Measurements from ENCODE around the gene SIK2.
"Not testable (repeated sequence)": the region's sequence is repeated elsewhere in the genome, so short reads cannot be mapped to it uniquely, and the experiment has no call there.

The SIK2 gene

DNA sequence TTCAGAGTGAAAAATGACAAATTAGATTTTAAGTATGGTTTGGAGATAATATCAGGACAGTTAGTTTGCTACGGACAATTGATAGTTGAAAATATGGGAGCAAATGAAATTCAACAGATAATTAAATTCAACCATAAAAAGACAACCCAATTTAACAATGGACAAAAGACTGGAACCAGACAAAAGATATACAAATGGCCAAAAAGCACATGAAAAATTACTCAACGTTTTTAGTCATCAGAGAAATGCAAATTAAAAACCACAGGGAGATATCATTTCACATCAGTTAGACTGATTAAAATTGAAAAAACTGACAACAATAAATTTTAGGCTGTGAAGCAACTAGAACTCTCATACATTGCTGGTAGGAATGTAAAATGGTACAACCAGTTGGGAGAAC is 27.2 kb downstream of the SIK2 start:
- DNase-seq: no peak

DNA sequence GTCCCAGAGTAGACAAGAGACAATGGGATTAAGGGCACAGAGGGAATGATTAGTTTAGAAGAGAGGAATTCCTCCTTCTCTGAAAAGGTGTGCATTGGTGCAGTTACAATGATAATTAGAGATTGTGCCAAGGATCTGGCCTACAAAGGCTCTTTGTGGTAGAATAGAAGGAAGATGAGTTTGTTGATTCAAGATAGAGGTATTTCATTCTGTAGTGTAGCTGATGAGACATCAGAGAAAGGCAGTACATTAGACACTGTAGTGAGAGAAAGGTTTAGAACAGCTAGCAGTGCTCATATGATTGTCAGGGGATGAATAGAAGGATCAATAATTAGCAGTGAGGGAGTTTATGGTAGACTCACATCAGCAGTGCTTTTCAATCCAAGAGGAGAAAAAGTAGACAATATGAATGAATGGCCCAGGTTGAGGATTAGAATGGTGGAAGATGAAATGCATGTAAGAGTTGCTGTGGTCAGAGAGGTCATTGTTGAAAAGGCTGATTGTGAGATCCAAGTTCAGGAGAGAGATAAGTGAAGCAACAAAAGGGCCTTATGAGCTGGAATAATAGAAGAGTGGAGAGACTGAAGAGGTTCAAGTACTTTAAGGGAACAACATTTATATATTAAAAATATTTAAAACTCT is 28.9 kb downstream of the SIK2 start:
- peak; percentile 27 for DNase-seq

DNA sequence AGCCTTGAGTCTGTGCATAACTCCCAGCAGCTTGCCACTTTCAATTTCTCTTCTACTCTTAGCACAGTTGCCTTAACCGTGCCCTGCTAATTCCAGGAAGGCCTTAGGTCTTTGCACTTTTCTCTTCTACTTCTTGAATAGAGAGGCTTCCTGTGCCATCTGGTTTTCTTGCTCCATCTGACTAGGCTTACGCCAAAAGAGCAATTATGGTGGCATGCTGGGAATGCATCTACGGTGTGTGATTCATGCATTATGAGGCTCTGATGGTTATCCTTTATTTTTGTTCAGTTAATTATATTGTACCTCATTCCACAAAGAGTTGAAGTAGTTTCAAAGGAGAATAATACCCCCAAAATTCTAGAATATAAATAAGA is 29.4 kb downstream of the SIK2 start:
- peak; percentile 84 for DNase-seq

DNA sequence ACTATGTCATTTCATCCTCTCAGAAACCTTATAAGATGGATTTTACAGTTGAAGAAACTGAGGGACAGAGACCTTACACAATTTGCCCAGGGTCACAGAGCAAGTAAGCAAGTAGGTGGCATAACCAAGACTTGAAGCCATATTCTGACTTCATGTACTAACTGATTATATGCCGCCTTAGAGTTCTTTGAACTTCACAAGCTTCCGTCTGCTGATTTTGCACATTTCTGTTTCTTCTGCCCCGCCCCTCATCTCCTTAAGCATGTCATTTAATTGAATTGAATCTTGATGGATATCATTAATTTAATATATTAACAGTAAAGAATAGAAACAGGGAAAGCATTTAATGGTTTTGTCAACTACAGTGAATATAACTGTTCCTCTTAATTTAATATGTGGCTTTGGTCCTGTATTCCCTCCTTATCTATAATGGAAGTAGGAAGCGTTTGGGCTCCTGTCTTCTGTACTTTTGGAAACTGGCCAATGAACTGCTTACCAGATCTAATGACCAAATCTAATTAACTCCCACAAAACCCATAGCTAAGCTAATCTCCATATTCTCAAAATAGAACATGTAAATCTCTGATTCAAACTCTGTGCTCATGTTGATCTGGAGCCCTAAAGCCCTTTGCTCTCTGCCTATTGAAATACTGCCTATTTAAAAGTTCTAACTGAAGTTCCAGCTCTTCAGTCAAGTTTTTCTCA is 30.4 kb downstream of the SIK2 start:
- no peak for DNase-seq

DNA sequence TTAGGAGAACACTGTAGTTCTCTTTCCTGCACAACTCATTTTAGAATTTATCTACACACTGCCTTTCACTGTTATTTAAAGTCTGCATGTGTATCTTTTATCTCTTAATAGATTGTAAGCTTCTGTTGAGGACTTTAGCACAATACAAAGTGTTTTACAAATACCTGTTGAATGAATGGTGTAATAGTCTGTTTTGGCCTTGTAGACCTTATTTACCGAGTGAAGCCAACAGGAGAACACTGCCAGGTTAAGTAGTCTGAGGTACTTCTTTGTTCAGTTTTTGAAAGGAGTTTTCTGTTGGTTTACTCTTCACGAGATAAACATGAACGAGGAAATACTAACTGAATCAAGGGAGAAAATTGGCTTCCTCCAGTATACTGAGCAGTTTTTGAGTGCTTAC is 31.0 kb downstream of the SIK2 start:
- DNase-seq: no peak

DNA sequence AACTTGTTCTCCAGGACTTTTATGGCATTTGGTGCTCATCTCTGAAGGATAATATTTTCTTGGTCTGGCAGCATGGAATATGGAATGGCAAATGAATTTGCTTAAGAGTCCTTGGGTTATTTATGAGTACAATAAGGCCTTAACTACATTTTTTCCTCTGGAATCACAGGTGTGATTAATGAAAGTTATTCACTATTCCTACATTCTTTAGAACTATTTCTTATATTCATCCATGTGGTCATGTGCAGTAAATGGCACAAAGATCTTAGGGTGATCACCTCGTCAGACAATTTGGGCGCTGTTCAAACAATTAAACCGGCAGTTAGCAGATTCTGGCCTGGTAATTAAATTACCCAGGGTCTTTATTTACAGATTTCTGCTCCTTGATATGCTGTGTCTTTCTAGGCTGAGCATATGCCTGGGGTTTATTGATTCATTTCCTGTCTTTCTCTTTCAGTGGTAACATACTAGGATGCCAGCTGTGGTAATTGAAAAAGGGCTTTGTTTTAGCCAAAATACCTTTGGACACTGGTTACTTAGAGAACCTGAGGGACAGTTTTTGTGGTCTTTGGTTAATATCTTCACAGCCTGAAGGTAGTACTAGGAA is 31.6 kb downstream of the SIK2 start:
- peak; percentile 57 for DNase-seq

DNA sequence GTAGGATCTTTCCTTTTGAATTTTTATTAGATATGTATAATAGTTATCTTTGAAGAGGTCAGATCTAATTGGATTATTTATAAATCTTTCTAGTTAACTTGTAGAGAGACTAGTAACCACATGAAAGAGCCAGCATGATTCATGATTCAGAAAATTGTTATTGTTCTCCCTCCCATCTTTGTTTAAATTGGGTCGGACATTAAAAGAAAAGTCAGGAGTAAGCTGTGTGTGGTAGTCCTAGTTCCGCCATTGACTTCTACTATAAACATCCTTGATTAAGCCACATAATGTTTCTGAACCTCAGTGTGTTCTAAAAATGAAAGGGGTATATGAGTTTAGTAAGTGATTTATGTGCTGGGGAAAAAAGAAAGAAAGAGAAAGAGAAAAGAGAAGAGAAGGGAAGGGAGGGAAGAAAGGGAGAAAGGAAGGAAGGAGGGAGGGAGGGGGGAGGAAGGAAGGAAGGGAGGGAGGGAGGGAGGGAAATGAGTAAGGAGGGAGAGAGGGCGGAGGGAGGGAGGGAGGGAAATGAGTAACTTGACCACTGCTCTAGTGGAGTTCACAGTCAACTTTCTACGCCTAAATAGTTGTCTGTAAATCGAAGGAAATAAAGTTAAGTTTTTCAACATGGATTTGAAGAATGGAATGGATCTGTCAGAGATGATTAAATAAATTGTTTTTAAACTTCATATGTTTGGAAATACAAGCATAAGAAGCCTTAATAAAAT is 32.9 kb downstream of the SIK2 start:
- peak; percentile 45 for DNase-seq

DNA sequence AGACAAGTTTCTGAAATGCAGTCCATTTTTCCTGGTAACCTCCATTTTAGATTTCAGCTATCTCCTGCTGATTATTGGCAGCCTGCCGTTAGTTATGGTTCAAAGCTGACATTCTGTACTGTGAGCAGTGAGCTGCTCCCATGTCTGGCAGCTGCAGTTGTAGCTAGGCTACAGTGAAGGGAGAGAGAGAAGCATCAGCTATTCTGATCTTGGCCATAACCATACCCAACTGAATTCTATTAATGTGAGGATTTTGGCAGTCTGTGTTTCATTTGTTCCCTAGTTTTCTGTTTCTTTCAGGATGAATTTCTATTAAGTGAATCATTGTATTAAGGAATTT is 33.4 kb downstream of the SIK2 start:
- peak; percentile 32 for DNase-seq

DNA sequence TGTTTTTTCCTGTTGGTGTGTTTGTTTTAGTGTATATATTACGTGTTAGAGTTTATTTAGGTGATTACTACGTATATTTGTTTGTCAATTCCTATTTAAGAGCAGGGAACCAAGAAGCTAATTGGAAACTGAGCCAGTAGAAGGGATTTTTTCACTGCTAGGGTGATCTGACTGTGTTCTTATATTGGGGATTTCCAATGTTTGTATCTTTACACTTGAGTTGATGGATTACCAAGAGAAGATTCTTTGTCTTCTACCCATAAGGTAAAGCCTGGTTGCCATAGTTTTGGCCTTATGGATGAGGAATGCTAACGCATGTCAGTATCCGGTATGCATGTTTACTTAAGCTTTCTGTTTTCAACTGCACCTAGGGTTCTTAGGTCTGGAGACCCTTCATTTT is 35.6 kb downstream of the SIK2 start:
- DNase-seq: no peak

DNA sequence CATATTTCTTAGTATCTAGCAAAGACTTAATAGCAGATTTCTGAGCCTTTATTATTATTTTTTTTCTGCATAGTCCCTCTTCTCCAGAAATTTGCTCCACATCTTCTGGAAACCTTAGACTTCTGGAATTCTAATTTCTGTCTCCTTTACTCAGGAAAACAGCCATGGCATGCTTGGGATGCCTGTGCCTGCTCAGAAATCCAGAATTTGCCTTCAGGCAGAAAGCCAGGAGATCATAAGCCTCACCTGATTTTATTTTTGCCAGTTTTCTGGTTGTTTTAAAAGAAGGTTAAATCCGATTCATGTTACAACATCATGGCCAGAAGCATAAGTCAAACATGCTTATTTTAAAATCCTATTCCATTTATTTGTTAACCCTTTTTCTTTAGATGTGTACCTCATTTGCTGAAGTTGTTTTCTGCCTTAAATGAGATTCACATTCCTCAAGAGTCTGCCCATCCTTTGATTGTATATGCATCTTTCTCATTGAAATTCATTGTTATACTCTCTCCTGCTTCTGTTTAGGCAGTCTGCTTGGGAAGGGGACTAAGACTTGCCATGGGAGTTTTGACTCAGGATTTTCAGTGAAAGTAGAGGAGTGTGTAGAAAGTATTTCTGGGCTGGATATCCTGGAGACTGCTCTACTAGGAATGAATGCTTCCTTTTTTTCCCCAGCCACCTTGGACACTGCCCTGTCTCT is 37.1 kb downstream of the SIK2 start:
- DNase-seq: no peak

DNA sequence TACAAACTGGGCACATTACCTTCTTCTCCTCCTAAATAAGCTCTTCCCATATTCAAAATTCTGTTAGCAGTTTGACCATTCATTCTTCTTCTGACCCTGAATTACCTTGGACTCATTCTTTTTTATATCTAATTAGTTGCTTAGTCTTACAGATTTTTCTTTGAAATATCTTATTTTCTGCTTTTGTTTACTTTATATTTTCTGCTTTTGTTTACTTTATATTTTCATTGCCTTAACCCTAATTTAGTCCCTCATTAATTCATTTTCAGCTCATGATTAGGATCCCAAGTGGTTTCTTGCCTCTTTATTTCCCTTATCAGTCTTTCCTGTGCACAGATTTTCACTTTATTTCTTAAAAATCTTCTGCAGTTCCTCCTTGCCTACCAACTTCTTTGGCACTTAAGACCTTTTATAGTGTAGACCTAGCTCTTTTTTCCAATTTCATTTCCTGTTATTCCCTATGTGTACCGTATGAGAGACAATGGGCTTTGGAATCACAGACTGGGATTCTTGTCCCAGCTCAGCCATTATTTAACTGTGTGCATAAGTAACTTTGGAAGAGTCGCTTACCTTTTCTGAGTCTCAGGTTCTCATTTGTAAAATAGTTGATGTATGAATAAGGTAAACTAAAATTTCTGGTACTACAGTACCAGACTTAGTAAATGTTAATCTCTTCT is 39.2 kb downstream of the SIK2 start:
- DNase-seq: no peak

DNA sequence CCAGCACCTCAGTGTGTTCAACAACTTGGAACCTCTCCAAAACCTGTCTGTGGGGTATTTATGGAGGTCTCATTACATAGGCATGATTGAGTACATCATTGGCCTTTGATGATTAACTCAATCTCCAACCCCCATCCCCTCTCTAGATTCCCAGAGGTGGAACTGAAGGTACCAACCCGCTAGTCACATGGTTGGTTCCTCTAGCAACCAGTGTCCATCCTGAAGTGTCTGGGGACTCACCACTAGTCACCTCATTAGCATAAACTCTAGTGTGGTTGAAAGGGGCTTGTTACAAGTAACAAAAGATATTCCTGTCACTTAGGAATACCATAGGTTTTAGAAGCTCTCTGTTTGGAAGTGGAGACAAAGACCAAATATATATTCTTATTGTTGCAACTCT is 40.3 kb downstream of the SIK2 start:
- no peak for DNase-seq

DNA sequence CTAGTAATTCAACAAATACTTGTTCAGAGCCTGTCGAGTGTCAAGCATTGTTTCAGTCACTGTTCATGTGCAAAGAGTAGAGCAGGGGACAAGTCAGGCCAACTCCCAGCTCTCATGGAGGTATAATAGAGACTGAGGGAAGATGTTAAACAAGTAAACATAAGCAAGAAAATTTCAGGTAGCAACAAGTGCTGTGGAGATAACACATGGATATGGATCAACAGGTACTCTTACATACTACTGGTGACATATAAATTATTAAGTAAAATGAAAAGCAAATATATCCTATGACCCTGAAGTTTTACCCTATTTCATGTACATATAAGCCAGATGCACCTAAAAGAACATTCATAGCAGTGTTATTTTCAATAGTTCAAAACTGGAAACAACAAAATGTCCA is 42.7 kb downstream of the SIK2 start:
- DNase-seq: no peak

DNA sequence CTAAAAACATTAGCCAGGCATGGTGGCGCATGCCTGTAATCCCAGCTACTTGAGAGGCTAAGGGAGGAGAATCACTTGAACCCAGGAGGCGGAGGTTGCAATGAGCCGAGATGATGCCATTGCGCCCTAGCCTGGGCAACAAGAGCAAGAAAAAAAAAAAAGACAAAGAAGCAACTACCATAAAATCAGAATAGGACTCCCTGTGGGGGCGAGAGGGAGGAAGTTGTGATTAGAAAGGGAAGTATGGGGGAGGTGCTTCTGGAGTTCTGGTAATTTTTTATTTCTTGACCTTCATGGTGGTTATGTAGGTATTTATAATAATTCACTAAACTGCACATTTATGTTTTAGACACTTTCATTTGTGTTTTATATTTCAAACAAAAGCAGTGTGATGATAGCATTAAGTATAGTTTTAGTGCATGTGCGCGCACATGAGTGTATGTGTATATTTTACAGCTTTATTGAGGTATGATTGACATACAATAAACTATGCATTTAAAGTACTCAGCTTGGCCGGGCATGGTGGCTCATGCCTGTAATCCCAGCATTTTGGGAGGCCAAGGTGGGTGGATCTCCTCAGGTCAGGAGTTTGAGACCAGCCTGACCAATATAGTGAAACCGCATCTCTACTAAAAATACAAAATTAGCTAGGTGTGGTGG is 43.5 kb downstream of the SIK2 start:
- no peak for DNase-seq

DNA sequence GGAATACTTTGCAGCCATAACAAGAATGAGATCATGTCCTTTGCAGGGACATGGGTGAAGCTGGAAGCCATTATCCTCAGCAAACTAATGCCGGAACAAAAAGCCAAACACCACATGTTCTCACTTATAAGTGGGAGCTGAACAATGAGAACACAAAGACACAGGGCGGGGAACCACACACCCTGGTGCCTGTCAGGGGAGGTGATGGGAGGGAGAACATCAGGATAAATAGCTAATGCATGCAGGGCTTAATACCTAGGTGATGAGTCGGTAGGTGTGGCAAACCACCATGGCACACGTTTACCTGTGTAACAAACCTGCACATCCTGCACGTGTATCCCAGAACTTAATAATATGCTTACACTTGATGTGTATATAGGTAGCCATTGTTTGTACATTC is 49.1 kb downstream of the SIK2 start:
- DNase-seq: not testable (repeated sequence)

DNA sequence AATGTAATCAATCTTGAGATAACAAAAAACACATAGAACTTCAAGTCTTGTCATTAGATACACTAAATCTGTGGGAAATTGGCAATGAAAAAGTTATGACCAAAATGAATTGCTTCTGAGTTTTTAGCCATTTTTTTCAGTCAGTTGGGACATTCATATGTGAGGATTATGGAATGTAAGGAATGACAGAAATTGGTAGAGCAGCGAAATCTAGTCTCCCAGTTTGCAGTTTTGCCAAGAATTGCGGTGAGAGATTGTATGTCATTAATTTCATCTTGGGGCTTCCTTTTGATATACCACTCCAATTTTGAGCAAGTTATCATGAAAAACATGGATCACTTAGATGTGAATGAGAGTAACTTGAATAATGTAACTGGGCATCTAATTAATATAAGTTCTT is 49.9 kb downstream of the SIK2 start:
- no peak for DNase-seq

DNA sequence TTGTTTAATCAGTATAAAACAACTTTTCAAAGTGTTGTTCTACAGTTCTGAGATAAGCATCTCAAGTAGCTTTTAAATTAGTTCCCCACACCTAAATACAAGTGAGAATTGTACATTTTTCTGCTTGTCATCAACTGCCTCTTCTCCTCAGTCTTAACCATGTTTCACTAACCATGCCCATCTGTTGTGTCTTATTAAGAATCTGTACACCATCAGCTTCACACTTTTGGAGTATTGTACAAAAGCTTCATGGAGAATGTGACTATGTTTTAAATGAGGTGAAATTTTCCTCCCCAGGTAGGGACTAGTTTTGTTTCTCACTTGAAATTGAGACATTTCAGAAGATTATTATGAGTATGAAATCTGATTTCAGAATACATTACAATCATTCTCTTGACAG is 52.4 kb downstream of the SIK2 start:
- DNase-seq: no peak

DNA sequence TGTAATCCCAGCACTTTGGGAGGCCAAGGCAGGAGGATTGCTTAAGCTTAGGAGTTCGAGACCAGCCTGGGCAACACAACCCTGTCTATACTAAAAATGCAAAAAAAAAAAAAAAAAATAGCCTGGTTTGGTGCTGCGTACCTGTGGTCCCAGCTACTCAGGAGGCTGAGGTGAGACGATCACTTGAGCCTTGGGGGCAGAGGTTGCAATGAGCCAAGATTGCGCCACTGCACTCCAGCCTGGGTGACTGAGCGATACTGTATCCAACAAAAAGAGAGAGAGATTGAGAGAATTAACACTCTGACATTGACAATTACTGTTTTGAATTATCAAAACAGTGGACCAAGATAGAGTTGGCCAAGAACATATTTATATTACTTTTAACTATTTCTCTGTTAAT is 53.7 kb downstream of the SIK2 start:
- no peak for DNase-seq

DNA sequence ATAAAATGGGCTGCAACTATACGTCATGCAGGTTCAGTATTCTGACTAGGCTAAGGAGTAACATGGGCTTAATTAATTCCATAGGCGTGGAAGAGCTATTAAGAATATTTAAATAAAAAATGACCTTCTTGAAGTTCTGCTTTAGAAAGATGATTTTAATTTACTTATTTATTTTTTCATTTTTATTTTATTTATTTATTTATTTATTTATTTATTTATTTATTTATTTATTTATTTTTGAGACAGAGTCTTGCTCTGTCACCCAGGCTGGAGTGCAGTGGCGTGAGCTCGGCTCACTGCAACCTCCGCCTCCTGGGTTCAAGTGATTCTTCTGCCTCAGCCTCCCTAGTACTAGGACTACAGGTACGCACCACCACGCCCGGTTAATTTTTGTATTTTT is 55.7 kb downstream of the SIK2 start:
- DNase-seq: not testable (repeated sequence)

DNA sequence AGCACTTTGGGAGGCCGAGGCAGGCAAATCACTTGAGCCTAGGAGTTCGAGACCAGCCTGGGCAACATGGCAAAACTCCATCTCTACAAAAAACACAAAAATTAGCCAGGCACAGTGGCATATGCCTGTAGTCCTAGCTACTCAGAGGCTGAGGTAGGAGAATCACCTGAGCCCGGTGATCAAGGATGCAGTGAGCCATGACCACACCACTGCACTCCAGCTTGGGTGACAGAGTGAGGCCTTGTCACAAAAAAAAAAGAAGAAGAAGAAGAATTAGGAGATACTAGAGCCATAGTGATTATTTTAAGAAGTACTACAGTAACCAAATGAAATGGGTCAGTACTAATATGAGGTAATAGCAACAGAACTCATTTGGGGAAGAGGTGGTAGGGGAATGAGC is 56.2 kb downstream of the SIK2 start:
- DNase-seq: not testable (repeated sequence)

DNA sequence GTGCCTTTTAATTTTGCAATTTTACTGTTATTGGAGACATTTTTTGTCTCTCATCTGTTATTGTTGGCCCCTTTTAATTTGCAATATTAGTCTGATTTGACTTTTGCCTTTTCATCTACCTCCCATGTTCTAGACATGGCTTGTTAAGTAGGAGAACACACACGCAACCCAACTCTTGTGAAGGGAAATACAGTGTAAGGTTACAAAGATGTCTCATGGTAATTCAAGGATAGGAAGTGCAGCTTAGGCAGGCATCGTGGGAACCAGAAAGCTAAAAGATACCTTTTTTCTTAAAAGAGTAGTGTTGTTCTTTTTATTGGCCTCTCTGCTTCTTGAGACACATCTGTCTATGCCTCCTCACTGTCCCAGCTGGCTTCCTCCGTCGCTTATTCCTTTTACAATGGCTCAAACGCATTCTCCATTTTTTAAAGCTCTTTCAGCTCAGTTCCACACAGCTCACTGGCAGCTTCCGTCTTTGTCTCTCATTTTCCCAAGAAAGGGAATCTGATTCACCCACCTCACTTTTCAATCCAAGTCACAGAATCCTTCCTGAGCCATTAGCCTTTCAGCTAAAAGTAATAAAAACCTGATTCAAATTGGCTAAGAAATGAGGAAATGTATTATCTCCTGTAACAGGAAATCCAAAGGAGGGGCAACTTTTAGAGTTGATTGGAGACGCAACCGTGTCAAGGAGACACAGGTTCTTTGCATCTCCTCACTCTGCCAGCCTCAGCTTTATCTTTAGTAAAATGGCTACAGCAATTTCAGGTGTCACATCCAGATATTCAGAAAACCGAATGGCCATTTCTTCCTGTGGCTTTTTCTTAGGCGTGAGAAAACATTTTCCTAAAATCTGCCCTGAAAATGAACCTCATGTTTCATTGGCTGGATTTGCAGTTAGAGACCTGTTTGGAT is 57.2 kb downstream of the SIK2 start:
- no peak for DNase-seq

Measured in HCEC 1CT (cell line).